Pulmonary artery endothelial cell (primary cell): ENCODE measurements around the gene GAS2L1. TPM values are rescaled to one million over a fixed set of nuclear protein-coding genes. Genes with fewer than 3 reads are reported as not detected.

ENCODE experiments used
- DNase-seq: peaks from one replicate; pipeline ENCODE4 v3.0.0-alpha.2; 2011; ENCODE audit warnings: low read depth, low spot score
- total RNA-seq: library from RNA; depleted of rRNA; stranded (reverse); fragments of >200 nt; gene quantifications from 2 replicates; pipeline ENCODE4 v1.2.3, GENCODE V29; 2014

GAS2L1 gene
- total RNA-seq, 1 donor from 2014 or later, result 16.5 TPM

GRCh38 chr22:29327089-29327764, 20.8 kb downstream of the GAS2L1 start:
- no peak for DNase-seq

GRCh38 chr22:29328055-29328454, 21.6 kb downstream of the GAS2L1 start:
- DNase-seq, result no peak

GRCh38 chr22:29328566-29329500, 22.4 kb downstream of the GAS2L1 start:
- no peak for DNase-seq

DNA sequence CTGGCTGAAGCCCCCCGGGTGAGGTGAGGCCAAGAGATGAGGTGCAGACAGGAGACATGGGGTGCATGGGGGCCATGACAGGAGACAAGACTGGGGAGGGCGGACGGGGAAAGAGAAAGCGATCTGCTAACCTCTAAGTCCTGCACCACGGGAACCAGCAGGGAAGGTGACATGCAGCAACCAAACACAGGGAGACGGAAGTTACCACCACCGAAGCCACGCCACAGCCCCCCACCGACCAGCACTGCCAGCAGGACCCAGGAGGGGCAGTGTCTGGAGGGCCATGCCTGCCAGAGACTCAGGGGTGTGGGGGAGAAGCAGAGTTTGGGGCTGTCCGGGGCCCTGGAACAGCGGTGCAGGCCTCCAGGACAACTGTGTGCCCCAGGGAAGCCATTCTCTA, 23.1 kb downstream of the GAS2L1 start:
- DNase-seq, result no peak

DNA sequence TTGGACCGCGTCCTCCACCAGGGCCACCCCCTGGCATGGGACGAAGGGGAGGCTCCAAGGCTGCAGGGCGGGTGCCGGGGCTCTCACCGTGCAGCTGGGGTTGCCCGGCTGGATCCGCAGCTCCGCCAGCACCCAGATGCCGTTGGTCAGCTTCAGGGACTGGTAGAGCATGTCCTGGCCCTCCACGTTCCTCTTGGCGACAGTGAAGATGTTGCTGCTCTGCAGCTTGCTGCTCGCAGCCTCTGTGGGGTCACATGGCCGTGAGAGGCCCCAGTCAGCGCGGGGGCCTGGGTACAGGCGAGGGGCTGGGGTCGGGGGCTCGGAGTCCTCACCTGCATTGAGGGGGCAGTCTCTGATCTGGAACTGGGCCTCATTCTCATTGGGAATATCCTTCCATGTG, 23.8 kb downstream of the GAS2L1 start:
- DNase-seq, result no peak

GRCh38 chr22:29330753-29331152, 24.3 kb downstream of the GAS2L1 start:
- DNase-seq, result no peak

GRCh38 chr22:29331213-29331612, 24.8 kb downstream of the GAS2L1 start:
- no peak for DNase-seq

- DNase-seq, result no peak
Measured at GRCh38 chr22:29331658-29332300, 25.3 kb downstream of the GAS2L1 start.

GRCh38 chr22:29332886-29333496, 26.5 kb downstream of the GAS2L1 start:
- DNase-seq, result no peak

- DNase-seq, result no peak
Measured at GRCh38 chr22:29334148-29334547, 27.7 kb downstream of the GAS2L1 start.

- DNase-seq, result no peak
Measured at GRCh38 chr22:29334696-29335344, 28.4 kb downstream of the GAS2L1 start.

DNA sequence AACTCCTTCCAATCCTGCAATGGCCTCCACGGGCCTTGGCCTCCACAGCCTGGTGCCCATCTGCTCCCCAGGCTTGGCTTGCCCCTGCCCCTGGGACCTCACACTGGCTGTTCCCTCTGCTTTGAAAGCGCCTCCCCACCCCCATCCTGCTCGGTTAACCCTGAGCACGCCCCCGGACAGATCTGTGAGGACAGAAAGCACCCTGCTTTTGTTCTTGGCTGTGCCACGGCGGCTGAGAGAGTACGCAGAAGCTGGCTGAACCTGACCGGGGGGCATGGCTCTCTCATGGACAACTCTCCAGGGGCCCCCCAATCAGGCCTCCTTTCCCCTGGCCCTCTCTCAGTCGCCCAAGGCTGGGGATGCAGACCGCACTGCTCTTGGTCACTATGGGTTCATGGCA, 29.2 kb downstream of the GAS2L1 start:
- no peak for DNase-seq

GRCh38 chr22:29336751-29337490, 30.5 kb downstream of the GAS2L1 start:
- DNase-seq, result no peak

DNA sequence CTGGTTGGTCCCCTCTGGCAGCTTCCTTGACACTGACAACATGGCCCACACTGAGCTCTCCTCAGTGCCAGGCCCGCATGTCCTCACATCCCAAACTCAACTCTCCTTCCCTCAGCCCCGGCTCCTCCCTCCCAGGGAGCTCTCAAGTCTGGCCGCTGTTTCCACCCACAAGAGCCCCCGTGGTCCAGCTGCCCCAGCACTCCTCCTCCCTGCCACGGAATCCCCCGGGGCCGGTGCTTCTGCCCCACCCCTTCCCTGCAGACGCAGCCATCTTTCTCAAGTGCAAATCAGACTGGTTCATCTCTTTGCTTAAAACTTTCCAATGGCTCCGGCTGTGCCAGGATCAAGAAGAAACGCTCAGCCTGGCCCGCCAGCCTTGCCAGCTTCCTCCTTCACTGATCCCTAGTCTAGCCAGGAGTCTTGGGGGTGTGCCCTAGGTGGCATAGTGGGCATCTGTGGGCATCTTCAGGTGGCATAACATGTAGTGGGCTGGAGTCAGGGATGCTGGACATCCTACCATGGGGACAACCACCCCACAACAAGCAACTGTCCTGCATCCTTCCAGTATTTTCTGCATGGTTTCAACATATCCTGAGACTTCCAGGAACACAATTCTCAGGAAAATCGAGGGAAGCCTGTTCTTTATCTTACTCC, 31.3 kb downstream of the GAS2L1 start:
- DNase-seq, result no peak

DNA sequence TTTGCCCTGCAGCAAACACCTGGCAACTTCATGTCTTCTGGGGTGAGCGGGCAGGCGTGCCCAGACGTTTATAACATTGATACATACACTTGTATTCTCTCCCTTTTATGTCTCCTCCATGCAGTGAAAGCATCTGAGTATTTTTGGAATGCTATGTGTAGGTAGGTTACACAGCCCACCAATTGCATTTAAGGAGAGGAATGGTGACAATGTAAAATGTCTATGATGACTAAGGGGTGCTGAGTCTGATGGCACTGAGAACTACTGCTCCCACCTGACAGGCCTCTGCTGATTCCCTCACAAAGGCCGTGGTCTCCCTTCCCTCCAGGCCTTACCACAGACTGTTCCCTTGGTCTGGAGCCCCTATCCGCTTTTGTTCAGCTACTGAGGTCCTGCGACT, 31.9 kb downstream of the GAS2L1 start:
- no peak for DNase-seq

GRCh38 chr22:29339381-29340235, 33.2 kb downstream of the GAS2L1 start:
- no peak for DNase-seq

DNA sequence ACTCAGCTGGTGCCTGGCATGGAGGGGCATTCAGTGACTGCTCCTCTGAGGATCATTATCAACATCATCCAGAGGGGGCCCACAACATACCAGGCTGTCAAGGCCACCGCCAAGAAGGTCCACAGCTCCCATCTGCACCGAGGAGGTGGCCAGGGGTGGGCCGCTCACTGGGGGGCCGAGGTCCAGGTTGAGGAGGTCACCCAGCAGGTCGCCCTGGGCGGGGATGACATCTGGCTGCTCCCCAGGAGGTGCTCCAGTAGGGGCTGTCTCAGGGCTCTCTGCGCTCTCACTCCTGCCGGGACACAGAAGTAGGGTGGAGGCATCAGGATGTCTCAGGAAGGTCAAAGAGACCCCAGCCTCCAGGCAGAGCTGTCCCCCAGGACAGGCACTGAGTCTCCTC, 34.1 kb downstream of the GAS2L1 start:
- DNase-seq, result no peak

GRCh38 chr22:29341056-29341848, 34.8 kb downstream of the GAS2L1 start:
- DNase-seq, result no peak

GRCh38 chr22:29341849-29342127, 35.3 kb downstream of the GAS2L1 start:
- no peak for DNase-seq
